HCT116 (cell line): Measurements from ENCODE around the gene THAP11. TPM values are rescaled to one million over a fixed set of nuclear protein-coding genes. Genes with fewer than 3 reads are reported as not detected.

Experiments used
- ATAC-seq: fragments of 200-7000 bp; cut with Tn5 transposase; 2 replicates; pipeline ENCODE4 v1.9.1; 2020; ENCODE audit warnings: mild to moderate bottlenecking, moderate library complexity
- BruUV-seq: library from RNA; stranded (reverse); fragments of 400-500 nt; replicated peaks from 2 replicates; lab custom pipeline; 2021; lab: Mats Ljungman, UMichigan
- CTCF ChIA-PET: fragments of 300-600 bp; sonication (Branson Sonifier 250); formaldehyde crosslinking; loops from one replicate; lab custom pipeline; 2021; ENCODE audit warnings: antibody characterized with exemption; lab: Charles Lee
- POLR2A ChIA-PET: fragments of 300-600, 350-600 bp; sonication (Branson Sonifier 250); formaldehyde crosslinking; loops from one replicate; lab custom pipeline; 2021; ENCODE audit warnings: antibody characterized with exemption; lab: Charles Lee
- RAD21 ChIA-PET, 2 experiments: fragments of 300-600 bp; sonication (Branson Sonifier 250); formaldehyde crosslinking; loops; one replicate each; lab custom pipeline; 2023; ENCODE audit warnings: low total read pairs in 2 of 2; ENCODE audit not compliant: uncharacterized antibody in 2 of 2, unreplicated experiment in 2 of 2, low non-redundant PET in 1 of 2; lab: Charles Lee
- DNase-seq: peaks from one replicate; pipeline ENCODE4 v3.0.0-alpha.2; 2010; ENCODE audit warnings: low read depth, low spot score
- H2AFZ ChIP-seq: fragments of 200-600 bp; shearing (Covaris generic), sonication (generic); 2 replicates; pipeline ENCODE4 v1.6.1; 2017; ENCODE audit warnings: low read depth, mixed run types, mixed read lengths, antibody characterized with exemption, low read length; ENCODE audit not compliant: poor library complexity, severe bottlenecking
- H3K27ac ChIP-seq: 2 replicates; pipeline ENCODE4 v1.5.1; 2012; ENCODE audit warnings: low read depth, low read length
- H3K27me3 ChIP-seq: fragments of 200-600 bp; sonication (generic); 2 replicates; pipeline ENCODE4 v1.6.1; 2016; ENCODE audit warnings: mixed run types, low read length, mixed read lengths; ENCODE audit not compliant: insufficient read depth
- H3K36me3 ChIP-seq, 2 experiments: fragments of 200-500 bp in 1 of 2; fragments of 200-600 bp in 1 of 2; sonication (Bioruptor generic) in 1 of 2; sonication (generic) in 1 of 2; 2 replicates each; pipeline versions ENCODE4 v1.5.1 to v1.6.1; 2014 to 2016; ENCODE audit warnings: low read length in 2 of 2, inconsistent platforms in 1 of 2, mixed read lengths in 1 of 2, mixed run types in 1 of 2; ENCODE audit not compliant: insufficient read depth in 2 of 2, control insufficient read depth in 1 of 2
- H3K4me1 ChIP-seq, 2 experiments: fragments of 200-600 bp in 1 of 2; sonication (generic) in 1 of 2; 2 replicates each; pipeline versions ENCODE4 v1.5.1 to v1.6.1; 2012 to 2017; ENCODE audit warnings: low read length in 2 of 2, inconsistent platforms in 1 of 2, mild to moderate bottlenecking in 1 of 2, mixed read lengths in 1 of 2, mixed run types in 1 of 2, moderate library complexity in 1 of 2; ENCODE audit not compliant: insufficient read depth in 2 of 2, control insufficient read depth in 1 of 2
- H3K4me2 ChIP-seq: fragments of 200-600 bp; sonication (generic); 2 replicates; pipeline ENCODE4 v1.6.1; 2017; ENCODE audit warnings: mixed run types, low read length, mixed read lengths
- H3K4me3 ChIP-seq, 2 experiments: fragments of 200-600 bp in 1 of 2; sonication (generic) in 1 of 2; replicated peaks in 1 of 2; 2 replicates each; pipeline ENCODE4 v1.5.1; 2011 to 2016; ENCODE audit warnings: low read length in 2 of 2, control low read depth in 1 of 2, low read depth in 1 of 2, mild to moderate bottlenecking in 1 of 2, mixed read lengths in 1 of 2, mixed run types in 1 of 2
- H3K79me2 ChIP-seq: fragments of 200-600 bp; sonication (generic); 2 replicates; pipeline ENCODE4 v1.6.1; 2017; ENCODE audit warnings: mild to moderate bottlenecking, mixed run types, low read length, moderate library complexity, mixed read lengths; ENCODE audit not compliant: insufficient read depth
- H3K9ac ChIP-seq: fragments of 200-600 bp; sonication (generic); 2 replicates; pipeline ENCODE4 v1.6.1; 2016; ENCODE audit warnings: low read length, mixed read lengths
- H3K9me2 ChIP-seq: fragments of 200-600 bp; sonication (generic), shearing (Covaris generic); 2 replicates; pipeline ENCODE4 v1.6.1; 2017; ENCODE audit warnings: mixed run types, mild to moderate bottlenecking, moderate library complexity; ENCODE audit not compliant: insufficient read depth
- H3K9me3 ChIP-seq, 2 experiments: fragments of 200-500 bp in 1 of 2; fragments of 200-600 bp in 1 of 2; sonication (Bioruptor generic) in 1 of 2; sonication (generic) in 1 of 2; 2 replicates each; pipeline ENCODE4 v1.6.1; 2014 to 2017; ENCODE audit warnings: low read length in 2 of 2, mixed read lengths in 2 of 2, inconsistent platforms in 1 of 2, low read depth in 1 of 2, mild to moderate bottlenecking in 1 of 2, mixed run types in 1 of 2, moderate library complexity in 1 of 2; ENCODE audit not compliant: control insufficient read depth in 1 of 2, insufficient read depth in 1 of 2
- H4K20me1 ChIP-seq: fragments of 200-600 bp; sonication (generic), shearing (Covaris generic); 2 replicates; pipeline ENCODE4 v1.6.1; 2017; ENCODE audit warnings: mixed run types, mild to moderate bottlenecking, moderate library complexity; ENCODE audit not compliant: insufficient read depth
- ELF1 ChIP-seq: IDR thresholded peaks from 2 replicates; pipeline ENCODE4 v1.6.1; 2012; ENCODE audit warnings: low read depth, borderline replicate concordance
- EZH2phosphoT487 ChIP-seq: fragments of 200-600 bp; IDR thresholded peaks from 2 replicates; pipeline ENCODE4 v1.6.1; 2018; ENCODE audit warnings: antibody characterized with exemption, borderline replicate concordance
- FOSL1 ChIP-seq: IDR thresholded peaks from 2 replicates; pipeline ENCODE4 v1.6.1; 2012; ENCODE audit warnings: low read depth
- JUND ChIP-seq: IDR thresholded peaks from 2 replicates; pipeline ENCODE4 v1.6.1; 2012
- RAD21 ChIP-seq: IDR thresholded peaks from 2 replicates; pipeline ENCODE4 v1.6.1; 2012; ENCODE audit warnings: low read depth, mild to moderate bottlenecking
- SIN3A ChIP-seq: IDR thresholded peaks from 2 replicates; pipeline ENCODE4 v1.6.1; 2012; ENCODE audit warnings: low read depth
- SP1 ChIP-seq: IDR thresholded peaks from 2 replicates; pipeline ENCODE4 v1.6.1; 2012; ENCODE audit warnings: low read depth
- ZFX ChIP-seq: fragments of 450-650 bp; IDR thresholded peaks from 2 replicates; pipeline ENCODE4 v1.6.1; 2017
- intact Hi-C: fragments of 100-400 bp; cut with micrococcal nuclease; formaldehyde crosslinking; loops from 2 replicates; pipeline ENCODE4 v1.10.0; 2022
- total RNA-seq: library from RNA; stranded (reverse); gene quantifications from one replicate; pipeline ENCODE4 v1.2.1, GENCODE V29; 2021; ENCODE audit not compliant: unreplicated experiment
- TF ChIP-seq, protein P1 (sequence below): IDR thresholded peaks from 2 replicates; pipeline ENCODE4 v1.6.1; 2012
- TF ChIP-seq, protein P2 (sequence below): IDR thresholded peaks from 2 replicates; pipeline ENCODE4 v1.6.1; 2012; ENCODE audit warnings: low read depth
- TF ChIP-seq, protein P3 (sequence below), 3 experiments: fragments of 200-600 bp in 1 of 3; sonication (generic) in 1 of 3; IDR thresholded peaks in 2 of 3; conservative IDR thresholded peaks in 1 of 3; 2 replicates each; pipeline ENCODE4 v1.5.1; 2012 to 2017; ENCODE audit warnings: low read depth in 2 of 3, low read length in 2 of 3, antibody characterized with exemption in 1 of 3, borderline replicate concordance in 1 of 3, control low read depth in 1 of 3, mild to moderate bottlenecking in 1 of 3, mixed read lengths in 1 of 3, mixed run types in 1 of 3, moderate library complexity in 1 of 3; ENCODE audit not compliant: insufficient read depth in 1 of 3
- TF ChIP-seq, protein P4 (sequence below): IDR thresholded peaks from 2 replicates; pipeline ENCODE4 v1.6.1; 2011; ENCODE audit warnings: mild to moderate bottlenecking, low read length, moderate library complexity; ENCODE audit not compliant: insufficient replicate concordance; ENCODE audit errors: extremely low read depth

Gene THAP11
- total RNA-seq, 1 experiment from 2014 or later, result 25.4 TPM

DNA sequence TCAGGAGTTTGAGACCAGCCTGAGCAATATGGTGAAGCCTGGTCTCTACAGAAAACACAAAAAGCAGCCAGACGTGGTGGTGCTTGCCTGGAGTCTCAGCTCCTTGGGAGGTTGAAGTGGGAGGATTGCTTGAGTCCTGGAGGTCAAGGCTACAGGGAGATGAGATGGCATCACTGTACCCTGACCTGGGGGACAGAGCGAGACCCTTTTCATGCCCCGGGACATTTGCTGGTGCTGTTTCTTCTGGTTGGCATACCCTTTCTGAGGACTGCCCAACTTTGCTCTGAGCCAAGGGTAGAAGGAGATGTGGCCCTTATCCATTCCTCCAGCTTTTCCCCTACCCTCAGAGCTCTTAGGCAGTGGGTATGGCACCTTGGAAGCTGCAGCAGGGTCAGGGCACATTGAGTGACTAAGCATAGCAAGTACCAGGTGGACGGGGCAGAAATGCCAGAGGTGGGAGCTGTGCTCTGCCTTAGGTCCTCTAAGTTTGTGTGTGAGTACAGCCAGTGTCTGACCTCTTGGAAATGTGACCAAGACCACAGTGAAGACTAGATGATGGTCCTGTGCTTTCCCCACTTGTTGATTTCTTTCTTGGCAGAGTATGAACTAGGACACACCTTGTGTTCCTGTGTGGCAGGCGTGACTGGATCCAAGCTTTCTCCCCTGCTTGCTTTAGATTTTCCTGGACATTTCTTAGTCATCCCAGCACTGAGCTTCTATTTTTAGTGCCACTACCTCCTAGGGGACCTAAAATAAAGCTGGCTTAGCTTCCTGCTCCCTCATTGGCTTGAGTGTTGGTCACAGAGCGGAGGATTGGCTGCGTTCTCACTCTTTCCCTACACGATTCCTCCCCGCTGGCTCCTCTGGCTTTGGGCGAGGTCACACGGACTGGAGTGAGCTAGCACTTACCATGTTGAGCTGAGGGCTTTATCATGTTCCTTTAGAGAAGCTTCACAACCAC, 20.8 kb downstream of the THAP11 start:
- no peak for DNase-seq
- H3K9me3 ChIP-seq, result no peaks in the 10 kb centered on the region
- H3K79me2 ChIP-seq, result peaks cover 82% of the 10 kb centered on the region
- H3K4me3 ChIP-seq, result no peak overlapping the region
- no peak overlapping the region for H2AFZ ChIP-seq
- H3K27me3 ChIP-seq, result no peaks in the 10 kb centered on the region
- no peaks in the 10 kb centered on the region for H3K9me2 ChIP-seq
- peak overlapping the region; percentile 0; the same call in 1 of the 2 replicates for H3K27ac ChIP-seq
- H3K9ac ChIP-seq, result no peak overlapping the region
- no TSS peak for BruUV-seq
- RAD21 ChIA-PET, result no interaction called here
- peak overlapping the region; percentile 37 for H3K4me2 ChIP-seq
- TF ChIP-seq FOSL1 (no peak), JUND (no peak), EZH2phosphoT487 (no peak), SIN3A (no peak), SP1 (no peak), ELF1 (no peak), ZFX (no peak), RAD21 (no peak)
- TF ChIP-seq, protein P1, sequence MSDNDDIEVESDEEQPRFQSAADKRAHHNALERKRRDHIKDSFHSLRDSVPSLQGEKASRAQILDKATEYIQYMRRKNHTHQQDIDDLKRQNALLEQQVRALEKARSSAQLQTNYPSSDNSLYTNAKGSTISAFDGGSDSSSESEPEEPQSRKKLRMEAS, result no peak
- TF ChIP-seq, protein P2, sequence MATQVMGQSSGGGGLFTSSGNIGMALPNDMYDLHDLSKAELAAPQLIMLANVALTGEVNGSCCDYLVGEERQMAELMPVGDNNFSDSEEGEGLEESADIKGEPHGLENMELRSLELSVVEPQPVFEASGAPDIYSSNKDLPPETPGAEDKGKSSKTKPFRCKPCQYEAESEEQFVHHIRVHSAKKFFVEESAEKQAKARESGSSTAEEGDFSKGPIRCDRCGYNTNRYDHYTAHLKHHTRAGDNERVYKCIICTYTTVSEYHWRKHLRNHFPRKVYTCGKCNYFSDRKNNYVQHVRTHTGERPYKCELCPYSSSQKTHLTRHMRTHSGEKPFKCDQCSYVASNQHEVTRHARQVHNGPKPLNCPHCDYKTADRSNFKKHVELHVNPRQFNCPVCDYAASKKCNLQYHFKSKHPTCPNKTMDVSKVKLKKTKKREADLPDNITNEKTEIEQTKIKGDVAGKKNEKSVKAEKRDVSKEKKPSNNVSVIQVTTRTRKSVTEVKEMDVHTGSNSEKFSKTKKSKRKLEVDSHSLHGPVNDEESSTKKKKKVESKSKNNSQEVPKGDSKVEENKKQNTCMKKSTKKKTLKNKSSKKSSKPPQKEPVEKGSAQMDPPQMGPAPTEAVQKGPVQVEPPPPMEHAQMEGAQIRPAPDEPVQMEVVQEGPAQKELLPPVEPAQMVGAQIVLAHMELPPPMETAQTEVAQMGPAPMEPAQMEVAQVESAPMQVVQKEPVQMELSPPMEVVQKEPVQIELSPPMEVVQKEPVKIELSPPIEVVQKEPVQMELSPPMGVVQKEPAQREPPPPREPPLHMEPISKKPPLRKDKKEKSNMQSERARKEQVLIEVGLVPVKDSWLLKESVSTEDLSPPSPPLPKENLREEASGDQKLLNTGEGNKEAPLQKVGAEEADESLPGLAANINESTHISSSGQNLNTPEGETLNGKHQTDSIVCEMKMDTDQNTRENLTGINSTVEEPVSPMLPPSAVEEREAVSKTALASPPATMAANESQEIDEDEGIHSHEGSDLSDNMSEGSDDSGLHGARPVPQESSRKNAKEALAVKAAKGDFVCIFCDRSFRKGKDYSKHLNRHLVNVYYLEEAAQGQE, result no peak
- TF ChIP-seq, protein P3, sequence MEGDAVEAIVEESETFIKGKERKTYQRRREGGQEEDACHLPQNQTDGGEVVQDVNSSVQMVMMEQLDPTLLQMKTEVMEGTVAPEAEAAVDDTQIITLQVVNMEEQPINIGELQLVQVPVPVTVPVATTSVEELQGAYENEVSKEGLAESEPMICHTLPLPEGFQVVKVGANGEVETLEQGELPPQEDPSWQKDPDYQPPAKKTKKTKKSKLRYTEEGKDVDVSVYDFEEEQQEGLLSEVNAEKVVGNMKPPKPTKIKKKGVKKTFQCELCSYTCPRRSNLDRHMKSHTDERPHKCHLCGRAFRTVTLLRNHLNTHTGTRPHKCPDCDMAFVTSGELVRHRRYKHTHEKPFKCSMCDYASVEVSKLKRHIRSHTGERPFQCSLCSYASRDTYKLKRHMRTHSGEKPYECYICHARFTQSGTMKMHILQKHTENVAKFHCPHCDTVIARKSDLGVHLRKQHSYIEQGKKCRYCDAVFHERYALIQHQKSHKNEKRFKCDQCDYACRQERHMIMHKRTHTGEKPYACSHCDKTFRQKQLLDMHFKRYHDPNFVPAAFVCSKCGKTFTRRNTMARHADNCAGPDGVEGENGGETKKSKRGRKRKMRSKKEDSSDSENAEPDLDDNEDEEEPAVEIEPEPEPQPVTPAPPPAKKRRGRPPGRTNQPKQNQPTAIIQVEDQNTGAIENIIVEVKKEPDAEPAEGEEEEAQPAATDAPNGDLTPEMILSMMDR (IDR thresholded peaks at IDR 0.05 in 2 of 3, conservative IDR thresholded peaks at IDR 0.05 in 1 of 3; ENCODE audit: borderline replicate concordance in 1 of 3, insufficient read depth in 1 of 3, low read depth in 2 of 3, low read length in 2 of 3), result no peak
- TF ChIP-seq, protein P4, sequence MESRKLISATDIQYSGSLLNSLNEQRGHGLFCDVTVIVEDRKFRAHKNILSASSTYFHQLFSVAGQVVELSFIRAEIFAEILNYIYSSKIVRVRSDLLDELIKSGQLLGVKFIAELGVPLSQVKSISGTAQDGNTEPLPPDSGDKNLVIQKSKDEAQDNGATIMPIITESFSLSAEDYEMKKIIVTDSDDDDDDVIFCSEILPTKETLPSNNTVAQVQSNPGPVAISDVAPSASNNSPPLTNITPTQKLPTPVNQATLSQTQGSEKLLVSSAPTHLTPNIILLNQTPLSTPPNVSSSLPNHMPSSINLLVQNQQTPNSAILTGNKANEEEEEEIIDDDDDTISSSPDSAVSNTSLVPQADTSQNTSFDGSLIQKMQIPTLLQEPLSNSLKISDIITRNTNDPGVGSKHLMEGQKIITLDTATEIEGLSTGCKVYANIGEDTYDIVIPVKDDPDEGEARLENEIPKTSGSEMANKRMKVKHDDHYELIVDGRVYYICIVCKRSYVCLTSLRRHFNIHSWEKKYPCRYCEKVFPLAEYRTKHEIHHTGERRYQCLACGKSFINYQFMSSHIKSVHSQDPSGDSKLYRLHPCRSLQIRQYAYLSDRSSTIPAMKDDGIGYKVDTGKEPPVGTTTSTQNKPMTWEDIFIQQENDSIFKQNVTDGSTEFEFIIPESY, result no peak
- TF ChIP-seq, all 23 proteins: peak for 0
- ATAC-seq, result no peak
- H3K4me1 ChIP-seq, result peaks cover 8 to 54% of the 10 kb centered on the region in 2 experiments; a peak in 3 of 4 replicates
- peaks cover 4% of the 10 kb centered on the region; the same call in 1 of the 2 replicates for H4K20me1 ChIP-seq
- POLR2A ChIA-PET, result no interaction called here
- CTCF ChIA-PET, result interaction anchor here (1.1 to 1.9 kb wide), 2 partner anchors 47 to 190 kb away, joined by 4 to 12 read pairs; no protein-coding TSS in a partner anchor
- peaks cover 13 to 35% of the 10 kb centered on the region in 2 experiments; a peak in 3 of 4 replicates for H3K36me3 ChIP-seq
- intact Hi-C loops, result no loop called here
